PC-9 (cell line): ENCODE measurements around the gene SHKBP1. TPM values are rescaled to one million over a fixed set of nuclear protein-coding genes. Genes with fewer than 3 reads are reported as not detected.
A peak's percentile ranks its signal among the peaks of the same experiment; 100 is the strongest.
"Not testable (repeated sequence)": the region's sequence is repeated elsewhere in the genome, so short reads cannot be mapped to it uniquely, and the experiment has no call there.

Source experiments
- BruUV-seq: library from RNA; stranded (reverse); fragments of 400-500 nt; replicated peaks from 2 replicates; lab custom pipeline; 2021; lab: Mats Ljungman, UMichigan
- CTCF ChIA-PET: fragments of 300-600 bp; sonication (Branson Sonifier 250); formaldehyde crosslinking; loops from one replicate; lab custom pipeline; 2022; ENCODE audit warnings: antibody characterized with exemption; lab: Charles Lee
- POLR2A ChIA-PET: fragments of 300-600 bp; sonication (Branson Sonifier 250); formaldehyde crosslinking; loops from one replicate; lab custom pipeline; 2022; ENCODE audit warnings: antibody characterized with exemption; ENCODE audit not compliant: unreplicated experiment; lab: Charles Lee
- DNase-seq, 2 experiments: peaks; one replicate each; pipeline versions ENCODE4 v3.0.0 to v3.0.0-alpha.2; 2015 to 2022; ENCODE audit warnings: mixed read lengths in 1 of 2
- H2AFZ ChIP-seq: fragments of 200-600 bp; sonication (generic); 2 replicates; pipeline ENCODE4 v1.8.1; 2017; ENCODE audit warnings: antibody characterized with exemption
- H3F3A ChIP-seq: fragments of 200-600 bp; sonication (generic); 2 replicates; pipeline ENCODE4 v1.8.1; 2017; ENCODE audit warnings: antibody characterized with exemption, mild to moderate bottlenecking, low read depth; ENCODE audit not compliant: insufficient read depth
- H3K27ac ChIP-seq: fragments of 200-600 bp; sonication (generic); 2 replicates; pipeline ENCODE4 v1.6.1; 2016; ENCODE audit warnings: mixed run types
- H3K27me3 ChIP-seq: fragments of 200-600 bp; sonication (generic); 2 replicates; pipeline ENCODE4 v1.6.1; 2016; ENCODE audit warnings: low read depth, mixed run types; ENCODE audit not compliant: insufficient read depth
- H3K36me3 ChIP-seq: fragments of 200-600 bp; sonication (generic); 2 replicates; pipeline ENCODE4 v1.6.1; 2016; ENCODE audit warnings: low read depth, mixed run types
- H3K4me1 ChIP-seq: fragments of 200-600 bp; sonication (generic); replicated peaks from 2 replicates; pipeline ENCODE4 v1.6.1; 2016; ENCODE audit warnings: mixed run types; ENCODE audit not compliant: insufficient read depth
- H3K4me2 ChIP-seq: fragments of 200-600 bp; sonication (generic); 2 replicates; pipeline ENCODE4 v1.6.1; 2017; ENCODE audit warnings: mixed run types
- H3K4me3 ChIP-seq: fragments of 200-600 bp; sonication (generic); 2 replicates; pipeline ENCODE4 v1.6.1; 2016; ENCODE audit warnings: mixed run types
- H3K79me2 ChIP-seq: fragments of 200-600 bp; sonication (generic); 2 replicates; pipeline ENCODE4 v1.6.1; 2017; ENCODE audit warnings: low read depth, mixed run types
- H3K9me2 ChIP-seq: fragments of 200-600 bp; sonication (generic); 2 replicates; pipeline ENCODE4 v1.8.1; 2017; ENCODE audit warnings: mild to moderate bottlenecking; ENCODE audit not compliant: insufficient read depth
- H3K9me3 ChIP-seq: fragments of 200-600 bp; sonication (generic); 2 replicates; pipeline ENCODE4 v1.8.1; 2016; ENCODE audit warnings: low read depth; ENCODE audit not compliant: insufficient read depth
- H4K20me1 ChIP-seq: fragments of 200-600 bp; sonication (generic); 2 replicates; pipeline ENCODE4 v1.8.1; 2017; ENCODE audit not compliant: insufficient read depth
- CTCF ChIP-seq: fragments of 200-600 bp; sonication (generic); conservative IDR thresholded peaks from 2 replicates; pipeline ENCODE4 v1.6.1; 2017; ENCODE audit warnings: mixed run types, antibody characterized with exemption, mild to moderate bottlenecking, moderate library complexity
- EZH2 ChIP-seq: fragments of 200-600 bp; sonication (generic); IDR thresholded peaks from 2 replicates; pipeline ENCODE4 v1.8.0; 2017; ENCODE audit warnings: antibody characterized with exemption, low read depth
- intact Hi-C: fragments of 100-400 bp; cut with micrococcal nuclease; formaldehyde crosslinking; loops from one replicate; pipeline ENCODE4 v1.10.0; 2022; ENCODE audit not compliant: unreplicated experiment
- total RNA-seq: library from RNA; stranded (reverse); gene quantifications from 2 replicates; pipeline ENCODE4 v1.2.3, GENCODE V29; 2021

The SHKBP1 gene
- total RNA-seq, 1 experiment from 2014 or later = 90.1 TPM

DNA sequence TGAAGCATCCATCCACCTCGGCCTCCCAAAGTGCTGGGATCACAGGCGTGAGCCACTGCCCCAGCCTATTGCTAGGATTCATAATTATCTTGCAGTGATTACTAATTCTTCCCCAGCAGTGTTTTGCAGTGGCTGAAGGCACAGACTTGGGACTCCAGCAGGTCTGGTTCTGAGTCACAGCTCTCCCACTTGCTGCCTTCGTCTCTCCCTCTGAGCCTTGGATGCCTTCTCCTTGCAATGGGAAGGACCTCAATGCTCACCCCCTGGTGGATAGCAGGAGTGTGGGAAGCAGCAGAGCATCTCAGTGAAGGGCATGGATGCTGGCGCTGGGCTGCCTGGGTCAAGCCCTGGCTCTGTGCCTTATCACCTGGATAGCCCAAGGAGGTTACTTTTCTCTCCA, 37.6 kb upstream of the SHKBP1 start:
- Histone ChIP-seq H3K4me2 (no peak overlapping the region), H3F3A (no peaks in the 10 kb centered on the region), H2AFZ (no peak overlapping the region), H3K4me1 (no peaks in the 10 kb centered on the region), H4K20me1 (no peaks in the 10 kb centered on the region), H3K79me2 (no peaks in the 10 kb centered on the region), H3K27me3 (peaks cover 4% of the 10 kb centered on the region; the same call in 1 of the 2 replicates), H3K36me3 (no peaks in the 10 kb centered on the region), H3K9me2 (no peaks in the 10 kb centered on the region), H3K27ac (no peak overlapping the region), H3K9me3 (no peaks in the 10 kb centered on the region), H3K4me3 (no peak overlapping the region)
- TF ChIP-seq CTCF (no peak), EZH2 (no peak)
- POLR2A ChIA-PET = interaction anchor here (0.5 kb wide), 1 partner anchor 75 kb away, joined by 14 read pairs; no protein-coding TSS in a partner anchor
- intact Hi-C loops = no loop called here
- peak in 1 of 2 experiments; percentile 38 for DNase-seq
- BruUV-seq = no TSS peak
- CTCF ChIA-PET = interaction anchor here (0.7 kb wide), 1 partner anchor 76 kb away, joined by 3 read pairs; no protein-coding TSS in a partner anchor

DNA sequence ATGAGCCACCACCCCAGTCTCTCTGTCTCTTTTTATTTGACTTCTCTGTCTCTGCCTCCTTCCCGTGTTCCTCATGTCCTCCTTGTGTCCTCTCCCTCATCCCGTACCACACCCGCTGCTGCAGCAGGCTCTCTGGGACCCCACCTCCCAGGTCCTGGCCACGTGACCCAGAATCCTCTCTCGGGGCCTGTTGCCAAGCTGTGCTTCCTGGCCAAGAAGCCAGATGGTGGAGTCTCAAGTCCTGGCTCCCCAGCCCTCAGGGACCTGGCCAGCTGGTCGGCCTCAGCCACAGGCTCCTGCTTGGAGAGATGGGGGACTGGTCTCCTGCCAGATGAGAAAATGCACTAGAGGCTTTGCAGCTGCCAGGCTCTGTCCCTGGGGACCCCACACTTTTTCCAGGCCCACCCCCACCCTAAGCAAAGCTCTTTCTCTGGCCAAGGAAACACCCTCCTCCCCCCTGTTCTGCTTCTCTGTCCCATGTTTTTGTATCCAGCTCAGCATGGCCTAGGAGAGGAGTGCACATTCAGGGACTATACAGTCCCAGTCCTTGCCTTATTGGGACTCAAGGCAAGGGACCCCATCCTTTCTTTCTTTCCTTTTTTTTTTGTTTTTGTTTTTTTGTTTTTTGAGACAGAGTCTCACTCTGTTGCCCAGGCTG, 34.3 kb upstream of the SHKBP1 start:
- ChIA-PET POLR2A (no interaction called here), CTCF (interaction anchor here (0.6 kb wide), 1 partner anchor 79 kb away, joined by 3 read pairs; no protein-coding TSS in a partner anchor)
- Histone ChIP-seq H3K36me3 (no peaks in the 10 kb centered on the region), H2AFZ (no peak overlapping the region), H3K27ac (no peak overlapping the region), H3K27me3 (no peaks in the 10 kb centered on the region), H3K4me1 (no peaks in the 10 kb centered on the region), H4K20me1 (no peaks in the 10 kb centered on the region), H3F3A (no peaks in the 10 kb centered on the region; the same call in 1 of the 2 replicates), H3K9me3 (no peaks in the 10 kb centered on the region), H3K4me3 (no peak overlapping the region), H3K9me2 (no peaks in the 10 kb centered on the region), H3K79me2 (no peaks in the 10 kb centered on the region), H3K4me2 (no peak overlapping the region)
- intact Hi-C loops = no loop called here
- no peak for TF ChIP-seq EZH2
- no peak for TF ChIP-seq CTCF
- DNase-seq = no peak
- BruUV-seq = no TSS peak

DNA sequence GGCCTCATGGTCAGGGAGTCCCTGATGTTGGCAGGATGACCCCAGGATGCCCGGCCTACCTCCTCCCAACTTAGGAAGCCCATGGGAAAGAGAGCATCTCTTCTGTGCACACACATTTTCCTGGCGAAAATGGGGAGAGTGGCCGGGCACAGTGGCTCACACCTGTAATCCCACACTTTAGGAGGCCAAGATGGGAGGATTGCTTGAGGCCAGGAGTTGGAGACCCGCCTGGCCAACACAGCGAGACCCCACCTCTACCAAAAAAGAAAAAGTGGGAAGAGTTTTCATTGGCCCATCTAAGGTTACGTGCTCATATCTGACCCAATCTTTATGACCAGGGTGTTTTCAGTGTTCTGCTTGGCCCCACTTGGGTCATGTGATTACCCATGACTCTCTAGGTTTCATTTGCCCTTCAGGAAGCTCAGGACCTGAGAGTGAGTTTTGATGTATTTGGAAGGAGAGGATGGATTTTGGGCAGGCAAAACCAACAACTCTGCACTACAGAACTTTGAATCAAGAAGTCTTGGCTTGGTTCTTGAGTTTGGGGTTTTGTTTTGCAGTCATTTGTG, 33.6 kb upstream of the SHKBP1 start:
- Histone ChIP-seq H3K4me1 (no peaks in the 10 kb centered on the region), H3K9me2 (no peaks in the 10 kb centered on the region), H3F3A (peaks cover 4% of the 10 kb centered on the region; the same call in 1 of the 2 replicates), H4K20me1 (no peaks in the 10 kb centered on the region), H3K36me3 (no peaks in the 10 kb centered on the region), H3K4me2 (no peak overlapping the region), H3K27me3 (0 out of 2 replicates have a peak, but pooled peaks cover 4% of the 10 kb centered on the region), H3K9me3 (no peaks in the 10 kb centered on the region), H3K27ac (no peak overlapping the region), H3K4me3 (no peak overlapping the region), H3K79me2 (no peaks in the 10 kb centered on the region), H2AFZ (no peak overlapping the region)
- TF ChIP-seq EZH2 (no peak), CTCF (no peak)
- no TSS peak for BruUV-seq
- intact Hi-C loops = no loop called here
- DNase-seq = no peak
- CTCF ChIA-PET = interaction anchor here (0.6 kb wide), 1 partner anchor 79 kb away, joined by 3 read pairs; no protein-coding TSS in a partner anchor
- POLR2A ChIA-PET = no interaction called here

- CTCF ChIA-PET = interaction anchor here (0.6 kb wide), 1 partner anchor 114 kb away, joined by 4 read pairs; no protein-coding TSS in a partner anchor
- intact Hi-C loops = loop anchor here (5.0 kb wide), 1 partner anchor 86 kb away; no protein-coding TSS in a partner anchor
- H3K4me2 ChIP-seq, BruUV-seq, H4K20me1 ChIP-seq, H3K27me3 ChIP-seq, H3K4me1 ChIP-seq, H3K27ac ChIP-seq, H3K36me3 ChIP-seq, H3K9me3 ChIP-seq, H2AFZ ChIP-seq, DNase-seq, H3F3A ChIP-seq, H3K9me2 ChIP-seq, H3K79me2 ChIP-seq, H3K4me3 ChIP-seq, POLR2A ChIA-PET: not testable (repeated sequence)
Observed at GRCh38 chr19:40546153-40546841, 30.4 kb upstream of the SHKBP1 start.
